HepG2 (cell line): ENCODE data around the gene GRM4. TPM values are rescaled to one million over a fixed set of nuclear protein-coding genes. Genes with fewer than 3 reads are reported as not detected.

Experiments used
- RXRA ChIP-seq: sonication (generic); formaldehyde crosslinking; IDR thresholded peaks from 2 replicates; pipeline ENCODE4 v1.5.1; 2020; ENCODE audit warnings: missing genetic modification reagents
- ZZZ3 ChIP-seq: sonication (generic); formaldehyde crosslinking; IDR thresholded peaks from 2 replicates; pipeline ENCODE4 v1.4.0; 2020; ENCODE audit warnings: missing genetic modification reagents, mild to moderate bottlenecking, borderline replicate concordance
- polyA plus RNA-seq, 8 experiments: library from polyadenylated mRNA; depleted of rRNA in 3 of 8; stranded (reverse) in 7 of 8; unstranded in 1 of 8; fragments of >200 nt; fragmentation: Illumina TruSeq in 4 of 8; extraction: Trizol in 4 of 8; gene quantifications; 2 replicates each; pipeline versions ENCODE4 v1.2.1 to v1.2.3, GENCODE V29; 2011 to 2016; ENCODE audit warnings: low read depth in 4 of 8, missing spikeins in 1 of 8, mixed read lengths in 1 of 8; ENCODE audit not compliant: insufficient read depth in 1 of 8
- total RNA-seq, 5 experiments: library from RNA; depleted of rRNA; stranded (reverse); fragments of >200 nt; fragmentation: Illumina TruSeq; extraction: Trizol; gene quantifications; 2 replicates each; pipeline ENCODE4 v1.2.3, GENCODE V29; 2016; ENCODE audit warnings: low read depth in 1 of 5
- TF ChIP-seq, protein P1 (sequence below): sonication (generic); formaldehyde crosslinking; IDR thresholded peaks from 2 replicates; pipeline ENCODE4 v1.9.0; 2021; ENCODE audit warnings: missing genetic modification reagents, mild to moderate bottlenecking, borderline replicate concordance
- TF ChIP-seq, protein P2 (sequence below): IDR thresholded peaks from 2 replicates; pipeline ENCODE4 v1.6.1; 2016; ENCODE audit warnings: missing compliant biosample characterization, missing genetic modification reagents, borderline replicate concordance
- TF ChIP-seq, protein P3 (sequence below), 2 experiments: sonication (generic) in 1 of 2; formaldehyde crosslinking in 1 of 2; IDR thresholded peaks; 2 replicates each; pipeline versions ENCODE4 v1.6.1 to v1.9.0; 2014 to 2022; ENCODE audit warnings: antibody characterized with exemption in 1 of 2, borderline replicate concordance in 1 of 2, inconsistent platforms in 1 of 2, low read depth in 1 of 2, missing genetic modification reagents in 1 of 2

Gene GRM4
- total and polyA plus RNA-seq, 2 of the 13 experiments (the other 11 are each of a cell fraction or from before 2014, with no cell fraction given) = not detected

DNA sequence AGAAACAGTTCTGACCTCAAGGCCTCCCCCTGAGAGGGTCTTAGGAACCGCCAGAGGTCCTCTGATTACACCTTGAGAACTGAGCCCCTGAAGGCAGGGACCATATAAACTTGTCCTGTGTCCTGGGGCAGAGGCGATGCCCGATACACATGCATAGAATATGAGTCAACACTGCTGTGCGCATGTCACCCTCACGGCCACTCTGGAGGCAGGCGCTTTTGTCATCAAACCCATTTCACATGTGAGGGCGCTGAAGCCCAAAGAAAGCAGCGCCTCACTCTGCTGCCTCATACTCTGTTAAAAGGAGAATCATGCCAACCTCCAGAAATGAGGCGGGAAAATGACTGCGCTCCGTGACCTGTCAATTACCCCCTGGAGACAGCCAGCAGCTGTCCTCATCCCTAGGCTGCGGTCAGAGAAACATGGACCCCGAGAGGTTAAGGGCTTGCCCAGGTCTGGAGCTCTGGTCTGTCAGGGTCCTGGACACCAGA is 158.3 kb downstream of the GRM4 start (continued):
- TF ChIP-seq, protein P1, sequence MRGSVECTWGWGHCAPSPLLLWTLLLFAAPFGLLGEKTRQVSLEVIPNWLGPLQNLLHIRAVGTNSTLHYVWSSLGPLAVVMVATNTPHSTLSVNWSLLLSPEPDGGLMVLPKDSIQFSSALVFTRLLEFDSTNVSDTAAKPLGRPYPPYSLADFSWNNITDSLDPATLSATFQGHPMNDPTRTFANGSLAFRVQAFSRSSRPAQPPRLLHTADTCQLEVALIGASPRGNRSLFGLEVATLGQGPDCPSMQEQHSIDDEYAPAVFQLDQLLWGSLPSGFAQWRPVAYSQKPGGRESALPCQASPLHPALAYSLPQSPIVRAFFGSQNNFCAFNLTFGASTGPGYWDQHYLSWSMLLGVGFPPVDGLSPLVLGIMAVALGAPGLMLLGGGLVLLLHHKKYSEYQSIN (CRISPR knock-in tag) = no peak
- TF ChIP-seq ZZZ3 (CRISPR knock-in tag) (0 out of 2 replicates have a peak, but pooled peaks have one; percentile 16), RXRA (0 out of 2 replicates have a peak, but pooled peaks have one; percentile 30)
- TF ChIP-seq, protein P2, sequence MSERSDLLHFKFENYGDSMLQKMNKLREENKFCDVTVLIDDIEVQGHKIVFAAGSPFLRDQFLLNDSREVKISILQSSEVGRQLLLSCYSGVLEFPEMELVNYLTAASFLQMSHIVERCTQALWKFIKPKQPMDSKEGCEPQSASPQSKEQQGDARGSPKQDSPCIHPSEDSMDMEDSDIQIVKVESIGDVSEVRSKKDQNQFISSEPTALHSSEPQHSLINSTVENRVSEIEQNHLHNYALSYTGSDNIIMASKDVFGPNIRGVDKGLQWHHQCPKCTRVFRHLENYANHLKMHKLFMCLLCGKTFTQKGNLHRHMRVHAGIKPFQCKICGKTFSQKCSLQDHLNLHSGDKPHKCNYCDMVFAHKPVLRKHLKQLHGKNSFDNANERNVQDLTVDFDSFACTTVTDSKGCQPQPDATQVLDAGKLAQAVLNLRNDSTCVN (CRISPR knock-in tag) = no peak
- TF ChIP-seq, protein P3, sequence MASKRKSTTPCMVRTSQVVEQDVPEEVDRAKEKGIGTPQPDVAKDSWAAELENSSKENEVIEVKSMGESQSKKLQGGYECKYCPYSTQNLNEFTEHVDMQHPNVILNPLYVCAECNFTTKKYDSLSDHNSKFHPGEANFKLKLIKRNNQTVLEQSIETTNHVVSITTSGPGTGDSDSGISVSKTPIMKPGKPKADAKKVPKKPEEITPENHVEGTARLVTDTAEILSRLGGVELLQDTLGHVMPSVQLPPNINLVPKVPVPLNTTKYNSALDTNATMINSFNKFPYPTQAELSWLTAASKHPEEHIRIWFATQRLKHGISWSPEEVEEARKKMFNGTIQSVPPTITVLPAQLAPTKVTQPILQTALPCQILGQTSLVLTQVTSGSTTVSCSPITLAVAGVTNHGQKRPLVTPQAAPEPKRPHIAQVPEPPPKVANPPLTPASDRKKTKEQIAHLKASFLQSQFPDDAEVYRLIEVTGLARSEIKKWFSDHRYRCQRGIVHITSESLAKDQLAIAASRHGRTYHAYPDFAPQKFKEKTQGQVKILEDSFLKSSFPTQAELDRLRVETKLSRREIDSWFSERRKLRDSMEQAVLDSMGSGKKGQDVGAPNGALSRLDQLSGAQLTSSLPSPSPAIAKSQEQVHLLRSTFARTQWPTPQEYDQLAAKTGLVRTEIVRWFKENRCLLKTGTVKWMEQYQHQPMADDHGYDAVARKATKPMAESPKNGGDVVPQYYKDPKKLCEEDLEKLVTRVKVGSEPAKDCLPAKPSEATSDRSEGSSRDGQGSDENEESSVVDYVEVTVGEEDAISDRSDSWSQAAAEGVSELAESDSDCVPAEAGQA (IDR thresholded peaks at IDR 0.05; ENCODE audit: low read depth) = no peak
- TF ChIP-seq, protein P3 (CRISPR knock-in tag; IDR thresholded peaks at IDR 0.05; ENCODE audit: borderline replicate concordance) = no peak
- TF ChIP-seq, all 625 proteins: peak for 7
